Activated T-helper 17 cell treated with anti-CD3 and anti-CD28 coated beads, Interleukin-2, amount 50 U/mL, for 72 hours (primary cell): Measurements from ENCODE around the gene USP3. TPM values are rescaled to one million over a fixed set of nuclear protein-coding genes. Genes with fewer than 3 reads are reported as not detected.
"Not testable (repeated sequence)": the region's sequence is repeated elsewhere in the genome, so short reads cannot be mapped to it uniquely, and the experiment has no call there.

Experiments
- ATAC-seq: fragments of 150-1000 bp; cut with Tn5 transposase; replicated peaks from 2 replicates; pipeline ENCODE4 v1.10.0; 2021; ENCODE audit warnings: mild to moderate bottlenecking, moderate library complexity
- H3K27ac Mint-ChIP-seq: one replicate; pipeline ENCODE4 v1.8.0; 2022; ENCODE audit warnings: mixed read lengths
- H3K27me3 Mint-ChIP-seq: one replicate; pipeline ENCODE4 v1.8.0; 2022; ENCODE audit warnings: mixed read lengths
- H3K36me3 Mint-ChIP-seq: one replicate; pipeline ENCODE4 v1.8.0; 2022; ENCODE audit warnings: low read depth, mild to moderate bottlenecking, mixed read lengths
- H3K4me1 Mint-ChIP-seq: one replicate; pipeline ENCODE4 v1.8.0; 2022; ENCODE audit warnings: mixed read lengths
- H3K4me3 Mint-ChIP-seq: one replicate; pipeline ENCODE4 v1.8.0; 2022; ENCODE audit warnings: mild to moderate bottlenecking, mixed read lengths
- H3K9me3 Mint-ChIP-seq: one replicate; pipeline ENCODE4 v1.8.0; 2022; ENCODE audit warnings: mixed read lengths
- total RNA-seq, 2 donors: library from RNA; stranded (reverse); gene quantifications; one replicate each; pipeline ENCODE4 v1.2.3, GENCODE V29; 2022

USP3 gene
- total RNA-seq, 2 donors from 2014 or later, result 60.9 to 102 TPM

GRCh38 chr15:63524316-63525015, 20.1 kb downstream of the USP3 start:
- H3K27me3 Mint-ChIP-seq, result no peaks in the 10 kb centered on the region
- peaks cover 83% of the 10 kb centered on the region for H3K4me1 Mint-ChIP-seq
- ATAC-seq, result no peak
- H3K9me3 Mint-ChIP-seq, result no peaks in the 10 kb centered on the region
- H3K36me3 Mint-ChIP-seq, result peaks cover 15% of the 10 kb centered on the region
- H3K4me3 Mint-ChIP-seq, result peak overlapping the region; percentile 35
- H3K27ac Mint-ChIP-seq, result peak overlapping the region; percentile 45

GRCh38 chr15:63526401-63526800, 22.0 kb downstream of the USP3 start:
- no peaks in the 10 kb centered on the region for H3K9me3 Mint-ChIP-seq
- peaks cover 85% of the 10 kb centered on the region for H3K4me1 Mint-ChIP-seq
- peak; percentile 44 for ATAC-seq
- peaks cover 25% of the 10 kb centered on the region for H3K36me3 Mint-ChIP-seq
- H3K27me3 Mint-ChIP-seq, result no peaks in the 10 kb centered on the region
- peak overlapping the region; percentile 64 for H3K27ac Mint-ChIP-seq
- H3K4me3 Mint-ChIP-seq, result peak overlapping the region; percentile 18

- Mint-ChIP-seq H3K27ac (peak overlapping the region; percentile 67), H3K4me1 (peaks cover 85% of the 10 kb centered on the region), H3K4me3 (peak overlapping the region; percentile 18), H3K9me3 (no peaks in the 10 kb centered on the region), H3K36me3 (peaks cover 33% of the 10 kb centered on the region), H3K27me3 (no peaks in the 10 kb centered on the region)
- no peak for ATAC-seq
Measured at GRCh38 chr15:63528138-63528659, 23.8 kb downstream of the USP3 start.

GRCh38 chr15:63530235-63530634, 25.8 kb downstream of the USP3 start:
- Mint-ChIP-seq H3K27me3 (no peaks in the 10 kb centered on the region), H3K9me3 (no peaks in the 10 kb centered on the region), H3K27ac (peak overlapping the region; percentile 89), H3K36me3 (peaks cover 33% of the 10 kb centered on the region), H3K4me1 (peaks cover 66% of the 10 kb centered on the region), H3K4me3 (peak overlapping the region; percentile 64)
- ATAC-seq, result peak; percentile 45

- Mint-ChIP-seq H3K4me3 (peak overlapping the region; percentile 64), H3K36me3 (peaks cover 36% of the 10 kb centered on the region), H3K27me3 (no peaks in the 10 kb centered on the region), H3K27ac (peak overlapping the region; percentile 89), H3K9me3 (no peaks in the 10 kb centered on the region), H3K4me1 (peaks cover 65% of the 10 kb centered on the region)
- peak; percentile 68 for ATAC-seq
Measured at GRCh38 chr15:63530752-63531299, 26.4 kb downstream of the USP3 start.

- H3K36me3 Mint-ChIP-seq, result peaks cover 43% of the 10 kb centered on the region
- peak overlapping the region; percentile 64 for H3K4me3 Mint-ChIP-seq
- H3K27me3 Mint-ChIP-seq, result no peaks in the 10 kb centered on the region
- H3K27ac Mint-ChIP-seq, result peak overlapping the region; percentile 53
- ATAC-seq, result no peak
- H3K4me1 Mint-ChIP-seq, result peaks cover 63% of the 10 kb centered on the region
- H3K9me3 Mint-ChIP-seq, result no peaks in the 10 kb centered on the region
Measured at GRCh38 chr15:63531586-63531985, 27.2 kb downstream of the USP3 start.

GRCh38 chr15:63532307-63532744, 27.9 kb downstream of the USP3 start:
- no peak for ATAC-seq
- Mint-ChIP-seq H3K9me3 (no peaks in the 10 kb centered on the region), H3K4me3 (no peak overlapping the region), H3K36me3 (peaks cover 48% of the 10 kb centered on the region), H3K27me3 (no peaks in the 10 kb centered on the region), H3K27ac (peak overlapping the region; percentile 53), H3K4me1 (peaks cover 58% of the 10 kb centered on the region)

- H3K4me3 Mint-ChIP-seq, H3K27ac Mint-ChIP-seq, H3K9me3 Mint-ChIP-seq, H3K27me3 Mint-ChIP-seq, ATAC-seq: not testable (repeated sequence)
- Mint-ChIP-seq H3K36me3 (peaks cover 65% of the 10 kb centered on the region), H3K4me1 (peaks cover 39% of the 10 kb centered on the region)
Measured at GRCh38 chr15:63534888-63535287, 30.5 kb downstream of the USP3 start.

GRCh38 chr15:63535689-63536088, 31.3 kb downstream of the USP3 start:
- peaks cover 65% of the 10 kb centered on the region for H3K36me3 Mint-ChIP-seq

GRCh38 chr15:63538876-63539275, 34.5 kb downstream of the USP3 start:
- H3K27me3 Mint-ChIP-seq, result no peaks in the 10 kb centered on the region
- no peak for ATAC-seq
- peaks cover 76% of the 10 kb centered on the region for H3K36me3 Mint-ChIP-seq
- no peak overlapping the region for H3K27ac Mint-ChIP-seq
- H3K9me3 Mint-ChIP-seq, result no peaks in the 10 kb centered on the region
- H3K4me1 Mint-ChIP-seq, result peaks cover 29% of the 10 kb centered on the region
- no peak overlapping the region for H3K4me3 Mint-ChIP-seq

More at GRCh38 chr15:63535689-63536088, 31.3 kb downstream of the USP3 start:
- H3K9me3 Mint-ChIP-seq, result no peaks in the 10 kb centered on the region
- peaks cover 36% of the 10 kb centered on the region for H3K4me1 Mint-ChIP-seq
- H3K27ac Mint-ChIP-seq, result no peak overlapping the region
- H3K4me3 Mint-ChIP-seq, result no peak overlapping the region
- no peaks in the 10 kb centered on the region for H3K27me3 Mint-ChIP-seq
- ATAC-seq, result no peak

GRCh38 chr15:63539521-63539920, 35.1 kb downstream of the USP3 start:
- no peaks in the 10 kb centered on the region for H3K27me3 Mint-ChIP-seq
- H3K9me3 Mint-ChIP-seq, result no peaks in the 10 kb centered on the region
- no peak overlapping the region for H3K27ac Mint-ChIP-seq
- peaks cover 34% of the 10 kb centered on the region for H3K4me1 Mint-ChIP-seq
- H3K4me3 Mint-ChIP-seq, result no peak overlapping the region
- peaks cover 82% of the 10 kb centered on the region for H3K36me3 Mint-ChIP-seq
- ATAC-seq, result no peak

GRCh38 chr15:63539998-63540397, 35.6 kb downstream of the USP3 start:
- H3K36me3 Mint-ChIP-seq, result peaks cover 85% of the 10 kb centered on the region
- no peaks in the 10 kb centered on the region for H3K27me3 Mint-ChIP-seq
- no peaks in the 10 kb centered on the region for H3K9me3 Mint-ChIP-seq
- H3K4me1 Mint-ChIP-seq, result peaks cover 37% of the 10 kb centered on the region
- H3K4me3 Mint-ChIP-seq, result no peak overlapping the region
- no peak for ATAC-seq
- H3K27ac Mint-ChIP-seq, result no peak overlapping the region

- Mint-ChIP-seq H3K27me3 (no peaks in the 10 kb centered on the region), H3K4me3 (no peak overlapping the region), H3K9me3 (no peaks in the 10 kb centered on the region), H3K36me3 (peaks cover 88% of the 10 kb centered on the region), H3K27ac (no peak overlapping the region), H3K4me1 (peaks cover 37% of the 10 kb centered on the region)
- no peak for ATAC-seq
Measured at GRCh38 chr15:63540449-63540848, 36.1 kb downstream of the USP3 start.

- Mint-ChIP-seq H3K4me1 (peaks cover 29% of the 10 kb centered on the region), H3K27me3 (no peaks in the 10 kb centered on the region), H3K27ac (peak overlapping the region; percentile 11), H3K9me3 (no peaks in the 10 kb centered on the region), H3K36me3 (peaks cover 68% of the 10 kb centered on the region), H3K4me3 (peak overlapping the region; percentile 22)
- no peak for ATAC-seq
Measured at GRCh38 chr15:63544258-63545026, 40.0 kb downstream of the USP3 start.
